PC-9 (cell line): ENCODE data around the gene MLF2.

Experiments
- CTCF ChIP-seq: fragments of 200-600 bp; sonication (generic); conservative IDR thresholded peaks from 2 replicates; pipeline ENCODE4 v1.6.1; 2017; ENCODE audit warnings: mixed run types, antibody characterized with exemption, mild to moderate bottlenecking, moderate library complexity
- EZH2 ChIP-seq: fragments of 200-600 bp; sonication (generic); IDR thresholded peaks from 2 replicates; pipeline ENCODE4 v1.8.0; 2017; ENCODE audit warnings: antibody characterized with exemption, low read depth

GRCh38 chr12:6716874-6717437 is 36.0 kb downstream of the MLF2 start:
- TF ChIP-seq EZH2 (no peak), CTCF (no peak)
